Mesenteric fat pad (tissue), 1 donor: ENCODE measurements around the gene SLC6A3. TPM values are rescaled to one million over a fixed set of nuclear protein-coding genes. Genes with fewer than 3 reads are reported as not detected.
"Not testable (repeated sequence)": the region's sequence is repeated elsewhere in the genome, so short reads cannot be mapped to it uniquely, and the experiment has no call there.

ENCODE experiments used
- DNase-seq: peaks from one replicate; pipeline ENCODE4 v3.0.0-alpha.2; 2020; ENCODE audit warnings: low spot score
- total RNA-seq: library from RNA; stranded (reverse); fragmentation: NEBNext Ultra II Directional; extraction: Animal tissue kit (Norgen Biotek cat#: 25700); gene quantifications from one replicate; pipeline ENCODE4 v1.2.1, GENCODE V29; 2021
- donor health status: DM: yes; HTN: yes; CAD: no.

Gene SLC6A3
- total RNA-seq, 1 donor from 2014 or later = not detected

GRCh38 chr5:1478271-1479035 is 33.2 kb upstream of the SLC6A3 start:
- no peak for DNase-seq

DNA sequence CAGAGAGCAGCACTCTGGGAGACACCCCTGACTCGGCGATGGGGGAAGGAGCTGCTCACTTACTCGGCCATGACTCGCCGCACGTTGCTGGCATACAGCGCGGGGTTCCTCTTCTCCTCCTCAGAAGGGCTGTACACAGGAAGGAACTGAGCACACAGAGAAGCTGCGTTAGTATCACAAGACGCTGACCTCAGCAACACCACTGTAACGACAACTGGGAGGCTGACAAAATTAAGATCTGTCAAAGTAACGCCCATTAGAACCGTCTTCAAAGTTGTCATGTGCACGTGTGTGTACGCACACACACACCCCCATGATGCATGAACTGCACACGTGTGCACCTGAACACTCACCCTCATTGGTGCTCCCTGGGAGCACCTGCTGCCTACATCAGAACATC is 32.1 kb upstream of the SLC6A3 start:
- DNase-seq = no peak

DNA sequence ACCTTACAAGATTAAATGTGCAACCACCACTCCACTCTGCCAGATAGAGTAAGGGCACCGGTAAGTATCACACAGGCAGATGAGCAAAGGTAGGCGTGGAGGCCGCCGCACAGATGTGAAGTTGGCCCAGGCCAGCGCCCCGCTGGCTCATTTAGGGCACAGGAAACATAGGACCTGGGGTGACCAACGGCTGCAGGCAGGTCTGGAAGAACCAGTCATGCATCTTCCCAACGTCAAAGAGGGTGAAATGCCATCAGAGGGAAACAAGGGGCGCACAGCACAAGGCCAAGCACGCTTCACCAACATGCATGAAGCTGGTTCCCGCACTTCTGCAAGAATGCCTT is 31.7 kb upstream of the SLC6A3 start:
- no peak for DNase-seq

DNA sequence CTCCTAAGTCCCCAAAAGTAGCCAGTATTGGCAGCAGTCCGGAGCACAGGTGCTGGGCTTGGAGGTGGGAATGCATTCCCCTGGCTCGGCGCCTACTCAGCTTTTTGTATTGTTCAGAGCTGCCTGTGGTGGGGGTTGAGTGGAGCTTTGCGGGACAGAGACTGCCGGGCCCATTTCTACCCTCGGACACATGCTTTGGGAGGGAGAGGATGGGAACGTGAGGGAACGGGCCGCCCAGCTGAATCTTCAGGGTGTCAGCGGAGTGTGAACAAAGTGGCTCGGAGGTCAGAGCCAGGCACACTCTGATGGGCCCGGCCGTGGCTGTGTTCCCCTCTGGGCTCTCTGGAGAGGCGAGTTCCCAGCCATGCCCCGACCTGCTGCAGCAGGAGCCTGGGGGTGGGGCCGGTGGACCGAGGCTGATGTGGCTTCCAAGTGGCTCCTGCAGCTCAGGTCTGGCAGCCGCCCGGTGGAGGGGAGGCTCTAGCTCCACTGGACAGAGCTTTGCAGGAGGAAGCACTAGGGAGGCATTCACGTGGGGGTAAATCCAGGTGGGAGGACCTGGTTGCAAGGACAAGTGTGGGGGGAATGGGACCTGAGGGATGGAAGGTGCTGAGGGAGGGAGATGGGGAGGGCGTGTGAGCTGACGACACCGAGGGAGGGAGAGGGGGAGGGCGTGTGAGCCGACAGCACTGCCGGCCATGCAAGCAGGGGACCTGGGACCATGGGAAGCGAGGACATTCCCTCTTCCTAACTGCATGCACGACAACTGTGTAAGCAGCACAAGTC is 31.1 kb upstream of the SLC6A3 start:
- no peak for DNase-seq

DNA sequence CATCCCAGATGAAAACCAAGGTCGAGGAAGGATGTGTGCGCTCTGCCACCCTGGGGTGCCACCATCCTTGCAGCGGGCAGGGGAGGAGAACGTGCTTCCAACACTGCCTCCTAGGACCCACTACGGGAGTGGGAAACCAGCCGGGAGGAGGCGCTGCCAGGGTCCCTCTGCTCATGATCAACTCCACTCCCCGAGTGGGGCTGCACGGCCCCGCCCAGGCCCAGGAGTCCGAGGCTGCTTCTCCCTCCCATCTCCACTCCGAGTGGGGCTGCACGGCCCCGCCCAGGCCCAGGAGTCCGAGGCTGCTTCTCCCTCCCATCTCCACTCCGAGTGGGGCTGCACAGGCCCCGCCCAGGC is 30.3 kb upstream of the SLC6A3 start:
- DNase-seq = not testable (repeated sequence)

GRCh38 chr5:1474866-1475543 is 29.8 kb upstream of the SLC6A3 start:
- DNase-seq = no peak

DNA sequence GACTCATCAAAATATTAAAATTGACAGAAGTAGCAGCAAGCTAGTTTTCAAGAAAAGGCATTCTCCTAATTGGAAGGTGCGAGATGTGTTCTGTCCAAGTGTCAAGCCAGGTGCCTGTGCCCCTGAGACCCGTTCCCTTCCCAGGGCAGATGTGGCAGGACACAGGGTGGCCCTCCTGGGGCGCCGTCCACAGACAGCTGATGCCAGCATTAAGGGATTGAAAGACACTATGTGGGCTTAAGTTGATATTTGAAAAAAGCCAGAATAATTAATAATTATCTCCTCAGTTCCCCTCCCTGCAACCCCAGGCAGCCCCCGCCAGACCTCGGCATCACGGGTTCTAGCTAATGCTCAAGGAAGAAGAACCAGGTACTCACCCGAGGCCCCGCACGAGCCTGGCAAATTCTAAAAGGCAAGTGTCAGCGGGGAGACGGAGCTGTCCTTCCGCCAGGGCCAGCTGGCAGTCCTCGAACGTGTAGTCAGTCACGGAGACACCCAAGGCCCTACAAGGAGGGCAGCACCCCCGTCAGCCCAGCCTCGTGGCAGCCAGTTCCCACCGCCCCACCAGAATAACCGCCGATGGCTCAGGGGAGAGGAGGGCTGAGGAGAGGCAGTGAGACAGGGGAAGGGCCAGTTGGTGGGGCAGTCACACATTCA is 29.1 kb upstream of the SLC6A3 start:
- DNase-seq = no peak

DNA sequence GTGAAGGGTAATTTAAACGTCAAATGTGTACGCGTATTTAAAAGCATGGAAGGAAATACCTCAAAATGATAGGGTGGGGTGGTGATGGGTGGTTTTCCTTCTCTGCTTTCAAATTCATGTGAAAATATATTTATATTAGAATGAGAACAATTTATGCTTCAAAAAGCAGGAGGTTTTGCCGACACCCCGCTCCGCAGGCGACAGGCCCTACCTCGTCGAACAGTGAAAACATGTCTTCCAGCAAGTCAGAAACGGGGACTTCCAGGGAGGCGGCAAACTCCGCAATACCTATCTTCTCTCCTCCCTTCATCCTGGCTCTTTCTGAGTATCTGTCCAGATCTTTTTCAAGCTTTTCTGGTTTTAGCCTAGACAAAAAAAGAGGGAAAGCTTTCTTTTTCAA is 28.5 kb upstream of the SLC6A3 start:
- no peak for DNase-seq

GRCh38 chr5:1472964-1473628 is 27.9 kb upstream of the SLC6A3 start:
- DNase-seq = no peak

- DNase-seq = no peak
Measured at GRCh38 chr5:1471997-1472963, 27.0 kb upstream of the SLC6A3 start.

GRCh38 chr5:1471240-1471853 is 26.1 kb upstream of the SLC6A3 start:
- no peak for DNase-seq

- DNase-seq = no peak
Measured at GRCh38 chr5:1470762-1471211, 25.5 kb upstream of the SLC6A3 start.

- no peak for DNase-seq
Measured at GRCh38 chr5:1468629-1469527, 23.6 kb upstream of the SLC6A3 start.

- DNase-seq = no peak
Measured at GRCh38 chr5:1468247-1468612, 23.0 kb upstream of the SLC6A3 start.

GRCh38 chr5:1467341-1468246 is 22.4 kb upstream of the SLC6A3 start:
- DNase-seq = no peak

DNA sequence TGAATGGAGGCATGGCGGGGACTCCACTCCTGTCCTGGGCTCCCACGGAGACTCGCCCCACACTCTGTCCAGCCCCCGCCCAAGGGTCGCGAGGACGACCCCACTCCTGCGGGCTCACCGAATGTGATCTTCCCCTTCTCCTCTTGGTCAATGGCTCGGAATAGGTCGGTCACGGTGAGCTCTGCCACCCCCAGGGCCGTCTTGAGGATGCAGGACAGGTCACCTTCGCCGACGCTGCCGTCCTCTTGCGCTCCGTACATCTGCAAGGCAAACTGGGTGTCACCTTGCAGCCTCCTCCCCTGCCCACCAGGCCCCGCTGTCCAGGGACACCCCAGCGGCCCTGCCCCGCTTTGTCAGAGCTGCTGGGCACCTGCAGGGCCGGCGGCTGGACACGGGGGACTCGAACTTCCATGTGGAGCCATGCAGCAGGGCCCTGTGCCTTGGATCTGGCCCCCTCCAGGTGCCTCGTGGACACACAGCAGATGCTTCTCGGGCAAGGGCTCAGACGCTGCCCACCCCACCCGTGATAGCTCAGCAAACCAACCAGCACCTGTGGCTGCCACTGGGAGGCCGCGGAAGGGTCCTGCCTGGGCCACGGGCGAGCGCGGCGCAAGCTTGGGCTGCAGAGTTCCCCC is 21.5 kb upstream of the SLC6A3 start:
- DNase-seq = no peak

- no peak for DNase-seq
Measured at GRCh38 chr5:1465966-1466471, 20.8 kb upstream of the SLC6A3 start.
